Measurements from ENCODE around the gene CYP1A2. TPM values are rescaled to one million over a fixed set of nuclear protein-coding genes. Genes with fewer than 3 reads are reported as not detected.

Gene CYP1A2
- total and polyA plus RNA-seq, 2 of the 13 experiments (the other 11 are each of a cell fraction or from before 2014, with no cell fraction given), result 0.07 TPM; not detected in 1

GRCh38 chr15:74787251-74788041 is 38.8 kb downstream of the CYP1A2 start (continued):
- TF ChIP-seq ZNF558 (CRISPR knock-in tag; IDR thresholded peaks at IDR 0.05; ENCODE audit: borderline replicate concordance) (no peak), ZNF788 (CRISPR knock-in tag; IDR thresholded peaks at IDR 0.05; ENCODE audit: borderline replicate concordance) (no peak), SMAD3 (CRISPR knock-in tag; IDR thresholded peaks at IDR 0.05) (no peak), XRCC5 (optimal IDR thresholded peaks at IDR 0.05; ENCODE audit: low read length) (peak; percentile 71), ZBTB25 (CRISPR knock-in tag; IDR thresholded peaks at IDR 0.05) (no peak), ZNF737 (CRISPR knock-in tag; IDR thresholded peaks at IDR 0.05; ENCODE audit: borderline replicate concordance) (no peak), ZNF484 (CRISPR knock-in tag; IDR thresholded peaks at IDR 0.05; ENCODE audit: borderline replicate concordance, low read depth) (no peak), CTCF (CRISPR knock-in tag; IDR thresholded peaks at IDR 0.05) (peak; percentile 41), CSRNP2 (CRISPR knock-in tag; conservative IDR thresholded peaks at IDR 0.05; ENCODE audit: low read depth) (no peak), ZNF530 (CRISPR knock-in tag; IDR thresholded peaks at IDR 0.05; ENCODE audit: low read depth) (no peak), ZNF670 (CRISPR knock-in tag; IDR thresholded peaks at IDR 0.05; ENCODE audit: borderline replicate concordance) (no peak), NFIB (CRISPR knock-in tag; IDR thresholded peaks at IDR 0.05; ENCODE audit: borderline replicate concordance) (no peak), ZNF7 (CRISPR knock-in tag; IDR thresholded peaks at IDR 0.05) (peak; percentile 92), TIGD3 (CRISPR knock-in tag; IDR thresholded peaks at IDR 0.05; ENCODE audit: borderline replicate concordance) (no peak), PAF1 (CRISPR knock-in tag; IDR thresholded peaks at IDR 0.05) (no peak), SOX5 (CRISPR knock-in tag; IDR thresholded peaks at IDR 0.05; ENCODE audit: borderline replicate concordance) (no peak), PLRG1 (conservative IDR thresholded peaks at IDR 0.05) (no peak), HIC2 (CRISPR knock-in tag; IDR thresholded peaks at IDR 0.05; ENCODE audit: low read depth) (no peak), KLF6 (CRISPR knock-in tag; IDR thresholded peaks at IDR 0.05) (no peak)
